NB4 (cell line): Measurements from ENCODE around the gene GALNT6.

Source experiments
- MAX ChIP-seq: IDR thresholded peaks from 2 replicates; pipeline ENCODE4 v1.6.1; 2011; ENCODE audit warnings: low read depth, low read length
- MYC ChIP-seq: IDR thresholded peaks from 2 replicates; pipeline ENCODE4 v1.6.1; 2011; ENCODE audit warnings: low read depth, low read length
- POLR2A ChIP-seq: IDR thresholded peaks from 2 replicates; pipeline ENCODE4 v1.6.1; 2011; ENCODE audit warnings: mild to moderate bottlenecking; ENCODE audit not compliant: insufficient read length; ENCODE audit errors: extremely low read depth
- TF ChIP-seq, protein P1 (sequence below): IDR thresholded peaks from one replicate; pipeline ENCODE4 v1.5.1; 2012; ENCODE audit warnings: low read depth, low read length

DNA sequence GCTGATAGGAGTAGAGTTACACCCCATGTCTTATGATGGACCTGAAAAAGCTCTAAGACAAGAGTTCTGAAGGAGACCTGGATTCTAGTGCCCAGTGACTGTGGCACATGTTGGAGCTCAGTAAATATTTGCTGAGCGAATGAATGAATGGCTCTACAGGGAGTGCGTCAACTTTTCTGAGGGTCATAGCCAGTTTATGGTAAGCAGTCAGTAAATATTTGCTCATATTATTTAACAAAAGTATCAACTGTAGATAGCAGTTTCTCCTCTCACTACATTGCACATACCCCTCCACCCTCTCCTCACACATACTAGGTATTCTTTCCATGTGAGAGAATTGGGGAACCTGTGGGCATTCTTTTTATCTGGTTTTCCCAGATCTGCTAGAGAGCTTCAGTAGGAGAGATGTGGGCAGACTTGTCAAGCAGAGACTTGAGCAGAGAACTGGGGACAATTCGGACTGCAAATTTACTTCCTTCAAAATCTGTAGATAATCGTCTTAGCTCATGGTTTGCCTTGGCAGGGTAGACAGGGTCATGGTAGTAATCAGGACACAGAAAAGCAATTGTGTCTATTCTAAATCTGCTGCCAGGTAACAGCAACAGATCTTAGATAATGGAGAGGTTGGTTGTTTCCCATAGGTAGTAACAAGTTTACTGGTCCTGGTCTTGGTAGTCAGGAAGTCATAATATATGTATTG is 39.1 kb upstream of the GALNT6 start:
- TF ChIP-seq POLR2A (no peak), MAX (no peak), MYC (no peak)
- TF ChIP-seq, protein P1, sequence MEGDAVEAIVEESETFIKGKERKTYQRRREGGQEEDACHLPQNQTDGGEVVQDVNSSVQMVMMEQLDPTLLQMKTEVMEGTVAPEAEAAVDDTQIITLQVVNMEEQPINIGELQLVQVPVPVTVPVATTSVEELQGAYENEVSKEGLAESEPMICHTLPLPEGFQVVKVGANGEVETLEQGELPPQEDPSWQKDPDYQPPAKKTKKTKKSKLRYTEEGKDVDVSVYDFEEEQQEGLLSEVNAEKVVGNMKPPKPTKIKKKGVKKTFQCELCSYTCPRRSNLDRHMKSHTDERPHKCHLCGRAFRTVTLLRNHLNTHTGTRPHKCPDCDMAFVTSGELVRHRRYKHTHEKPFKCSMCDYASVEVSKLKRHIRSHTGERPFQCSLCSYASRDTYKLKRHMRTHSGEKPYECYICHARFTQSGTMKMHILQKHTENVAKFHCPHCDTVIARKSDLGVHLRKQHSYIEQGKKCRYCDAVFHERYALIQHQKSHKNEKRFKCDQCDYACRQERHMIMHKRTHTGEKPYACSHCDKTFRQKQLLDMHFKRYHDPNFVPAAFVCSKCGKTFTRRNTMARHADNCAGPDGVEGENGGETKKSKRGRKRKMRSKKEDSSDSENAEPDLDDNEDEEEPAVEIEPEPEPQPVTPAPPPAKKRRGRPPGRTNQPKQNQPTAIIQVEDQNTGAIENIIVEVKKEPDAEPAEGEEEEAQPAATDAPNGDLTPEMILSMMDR = no peak
